HepG2 (cell line): ENCODE results near the gene C1QTNF5. TPM values are rescaled to one million over a fixed set of nuclear protein-coding genes. Genes with fewer than 3 reads are reported as not detected.

Experiments used
- ATAC-seq: fragments of 200-7000 bp; cut with Tn5 transposase; 3 replicates; pipeline ENCODE4 v1.9.1; 2020; ENCODE audit warnings: mild to moderate bottlenecking, moderate library complexity
- BruUV-seq: library from RNA; stranded (reverse); fragments of 400-500 nt; replicated peaks from 2 replicates; lab custom pipeline; 2021; lab: Mats Ljungman, UMichigan
- CTCF ChIA-PET: fragments of 300-600 bp; formaldehyde crosslinking; extraction: SDS; loops from one replicate; lab custom pipeline; 2021; ENCODE audit warnings: low total read pairs, inconsistent platforms, low intra/inter-chr PET ratio; lab: Yijun Ruan, JAX
- POLR2A ChIA-PET: fragments of 350-600 bp; sonication (Branson Sonifier 250); formaldehyde crosslinking; loops from one replicate; lab custom pipeline; 2020; ENCODE audit warnings: antibody characterized with exemption, inconsistent platforms; lab: Yijun Ruan, JAX
- DNase-seq: peaks from one replicate; pipeline ENCODE4 v3.0.0-alpha.2; 2015; ENCODE audit warnings: low spot score
- FAIRE-seq: peaks from 3 replicates; lab custom pipeline; 2011; peaks lifted over from hg19 to GRCh38; lab: Jason Lieb, UNC
- H2AFZ ChIP-seq: one replicate; pipeline ENCODE4 v1.6.1; 2011; ENCODE audit warnings: low read length, inconsistent platforms
- H3K27ac ChIP-seq: fragments of 300-600 bp; 3 replicates; pipeline ENCODE4 v1.8.0; 2011; ENCODE audit warnings: mixed run types, mild to moderate bottlenecking, mixed read lengths, low read length, inconsistent platforms; ENCODE audit not compliant: insufficient read depth; ENCODE audit errors: extremely low read length
- H3K27me3 ChIP-seq, 2 experiments: fragments of 200-600 bp in 1 of 2; 2 replicates in 1 of 2; 3 replicates in 1 of 2; pipeline versions ENCODE4 v1.6.0 to v1.8.0; 2011; ENCODE audit warnings: low read length in 2 of 2, mild to moderate bottlenecking in 2 of 2, moderate library complexity in 2 of 2, inconsistent platforms in 1 of 2; ENCODE audit not compliant: insufficient read depth in 2 of 2, control insufficient read depth in 1 of 2
- H3K36me3 ChIP-seq, 2 experiments: fragments of 200-600 bp in 1 of 2; replicated peaks in 1 of 2; 2 replicates in 1 of 2; 3 replicates in 1 of 2; pipeline versions ENCODE4 v1.5.1 to v1.8.0; 2011; ENCODE audit warnings: low read length in 2 of 2, inconsistent platforms in 1 of 2; ENCODE audit not compliant: insufficient read depth in 2 of 2, control insufficient read depth in 1 of 2
- H3K4me1 ChIP-seq: 2 replicates; pipeline ENCODE4 v1.5.1; 2012; ENCODE audit warnings: low read length, inconsistent platforms; ENCODE audit not compliant: insufficient read depth
- H3K4me2 ChIP-seq: 2 replicates; pipeline ENCODE4 v1.6.0; 2011; ENCODE audit warnings: low read depth, low read length, inconsistent platforms
- H3K4me3 ChIP-seq, 3 experiments: fragments of 200-600 bp in 1 of 3; sonication (generic), shearing (Covaris generic) in 1 of 3; replicated peaks in 1 of 3; 2 replicates each; pipeline ENCODE4 v1.5.1; 2011 to 2016; ENCODE audit warnings: low read length in 3 of 3, inconsistent platforms in 2 of 3, low read depth in 2 of 3, mild to moderate bottlenecking in 2 of 3, control low read depth in 1 of 3, mixed read lengths in 1 of 3; ENCODE audit not compliant: insufficient read depth in 1 of 3
- H3K79me2 ChIP-seq: one replicate; pipeline ENCODE4 v1.6.1; 2011; ENCODE audit warnings: low read length, inconsistent platforms; ENCODE audit not compliant: insufficient read depth
- H3K9ac ChIP-seq: 2 replicates; pipeline ENCODE4 v1.6.0; 2011; ENCODE audit warnings: mild to moderate bottlenecking, low read depth, low read length, inconsistent platforms; ENCODE audit not compliant: insufficient read depth
- H3K9me3 ChIP-seq: 2 replicates; pipeline ENCODE4 v1.5.1; 2012; ENCODE audit warnings: mild to moderate bottlenecking, low read length
- H4K20me1 ChIP-seq: 2 replicates; pipeline ENCODE4 v1.6.0; 2011; ENCODE audit warnings: inconsistent platforms, mild to moderate bottlenecking, low read length, moderate library complexity; ENCODE audit not compliant: insufficient read depth
- BRD4 ChIP-seq: sonication (generic); formaldehyde crosslinking; IDR thresholded peaks from 2 replicates; pipeline ENCODE4 v1.4.0; 2020; ENCODE audit warnings: missing genetic modification reagents
- ELF3 ChIP-seq: IDR thresholded peaks from 2 replicates; pipeline ENCODE4 v1.6.1; 2016; ENCODE audit warnings: missing genetic modification reagents, missing compliant biosample characterization
- HNRNPL ChIP-seq: fragments of 200-400 bp; formaldehyde crosslinking; IDR thresholded peaks from 2 replicates; pipeline ENCODE4 v1.6.1; 2017; ENCODE audit warnings: mild to moderate bottlenecking, low read depth, low read length
- SKIL ChIP-seq: sonication (generic); formaldehyde crosslinking; IDR thresholded peaks from 2 replicates; pipeline ENCODE4 v1.8.0; 2022; ENCODE audit warnings: missing genetic modification reagents, mild to moderate bottlenecking, moderate library complexity, borderline replicate concordance
- STAT6 ChIP-seq: sonication (generic); formaldehyde crosslinking; IDR thresholded peaks from 2 replicates; pipeline ENCODE4 v1.4.0; 2020; ENCODE audit warnings: missing genetic modification reagents, mild to moderate bottlenecking, borderline replicate concordance
- TFAP4 ChIP-seq: sonication (generic); IDR thresholded peaks from 2 replicates; pipeline ENCODE4 v1.6.1; 2016; ENCODE audit warnings: low read depth, borderline replicate concordance
- ZFP36 ChIP-seq: fragments of 150-350 bp; IDR thresholded peaks from 2 replicates; pipeline ENCODE4 v1.6.1; 2018; ENCODE audit warnings: borderline replicate concordance, low read length, low read depth; ENCODE audit not compliant: partially characterized antibody
- ZFP62 ChIP-seq: sonication (generic); formaldehyde crosslinking; IDR thresholded peaks from 2 replicates; pipeline ENCODE4 v1.4.0; 2020; ENCODE audit warnings: missing genetic modification reagents
- ZNF256 ChIP-seq: sonication (generic); formaldehyde crosslinking; conservative IDR thresholded peaks from 2 replicates; pipeline ENCODE4 v1.4.0; 2020; ENCODE audit warnings: missing genetic modification reagents
- ZNF772 ChIP-seq: sonication (generic); formaldehyde crosslinking; IDR thresholded peaks from 2 replicates; pipeline ENCODE4 v1.5.0; 2020; ENCODE audit warnings: mild to moderate bottlenecking, missing genetic modification reagents
- WGBS: methylation state at CpG from one replicate; pipeline ENCODE4 v1.1.6; 2017; ENCODE audit warnings: low lambda C conversion rate; 5-methylcytosine and 5-hydroxymethylcytosine counted together
- in situ Hi-C: cut with HindIII; loops from 2 replicates; pipeline ENCODE4 v1.10.0; 2017; ENCODE audit warnings: low pct_unique_long_range_greater_than_20kb; ENCODE audit not compliant: extremely low pct_ligation_motif_present
- intact Hi-C: fragments of 100-400 bp; cut with micrococcal nuclease; formaldehyde crosslinking; loops from one replicate; pipeline ENCODE4 v1.10.0; 2022; ENCODE audit not compliant: unreplicated experiment
- polyA plus RNA-seq, 8 experiments: library from polyadenylated mRNA; depleted of rRNA in 3 of 8; stranded (reverse) in 7 of 8; unstranded in 1 of 8; fragments of >200 nt; fragmentation: Illumina TruSeq in 4 of 8; extraction: Trizol in 4 of 8; gene quantifications; 2 replicates each; pipeline versions ENCODE4 v1.2.1 to v1.2.3, GENCODE V29; 2011 to 2016; ENCODE audit warnings: low read depth in 4 of 8, missing spikeins in 1 of 8, mixed read lengths in 1 of 8; ENCODE audit not compliant: insufficient read depth in 1 of 8
- total RNA-seq, 5 experiments: library from RNA; depleted of rRNA; stranded (reverse); fragments of >200 nt; fragmentation: Illumina TruSeq; extraction: Trizol; gene quantifications; 2 replicates each; pipeline ENCODE4 v1.2.3, GENCODE V29; 2016; ENCODE audit warnings: low read depth in 1 of 5

Gene C1QTNF5
- total and polyA plus RNA-seq, 2 of the 13 experiments (the other 11 are each of a cell fraction or from before 2014, with no cell fraction given) = 0.86 to 1.2 TPM

GRCh38 chr11:119344291-119345010 is 3.8 kb upstream of the C1QTNF5 start:
- no peak overlapping the region for H3K4me3 ChIP-seq
- no peak for DNase-seq
- no peak for FAIRE-seq
- intact Hi-C loops (no loop called here), in situ Hi-C loops (no loop called here)
- ChIA-PET CTCF (no interaction called here), POLR2A (interaction anchor here (1.1 kb wide), 1 partner anchor 32 kb away, joined by 3 read pairs; no protein-coding TSS in a partner anchor)
- H3K27me3 ChIP-seq = peaks cover 2 to 56% of the 10 kb centered on the region in 2 experiments; a peak in 4 of 5 replicates
- BruUV-seq = no TSS peak
- 83% methylated on average over 3 of the region's 14 CpGs for WGBS
- H3K79me2 ChIP-seq = no peaks in the 10 kb centered on the region
- no peaks in the 10 kb centered on the region for H3K9me3 ChIP-seq
- no peak overlapping the region for H3K4me2 ChIP-seq
- ATAC-seq = no peak
- no peak overlapping the region for H2AFZ ChIP-seq
- H3K27ac ChIP-seq = no peak overlapping the region
- H3K9ac ChIP-seq = no peak overlapping the region
- H3K4me1 ChIP-seq = peaks cover 32% of the 10 kb centered on the region
- H4K20me1 ChIP-seq = no peaks in the 10 kb centered on the region
- TF ChIP-seq ZNF772 (no peak), ZFP62 (CRISPR knock-in tag) (no peak), HNRNPL (0 out of 2 replicates have a peak, but pooled peaks have one; percentile 22), ZFP36 (no peak)
- no peaks in the 10 kb centered on the region for H3K36me3 ChIP-seq

GRCh38 chr11:119343726-119344125 is 3.0 kb upstream of the C1QTNF5 start:
- H3K4me3 ChIP-seq = no peak overlapping the region
- ATAC-seq (no peak), FAIRE-seq (no peak), DNase-seq (no peak)
- H3K27me3 ChIP-seq = peaks cover 2 to 56% of the 10 kb centered on the region in 2 experiments; a peak in 4 of 5 replicates
- no TSS peak for BruUV-seq
- CTCF ChIA-PET = no interaction called here
- 50% methylated on average over 7 of the region's 7 CpGs for whole genome bisulfite sequencing
- H3K9me3 ChIP-seq = no peaks in the 10 kb centered on the region
- in situ Hi-C loops = no loop called here
- no peaks in the 10 kb centered on the region for H4K20me1 ChIP-seq
- H3K36me3 ChIP-seq = no peaks in the 10 kb centered on the region
- no peak overlapping the region for H3K27ac ChIP-seq
- no peaks in the 10 kb centered on the region for H3K79me2 ChIP-seq
- intact Hi-C loops = no loop called here
- POLR2A ChIA-PET = interaction anchor here (1.8 kb wide), 1 partner anchor 25 kb away, joined by 4 read pairs; no protein-coding TSS in a partner anchor
- H3K4me1 ChIP-seq = peaks cover 33% of the 10 kb centered on the region
- H3K9ac ChIP-seq = no peak overlapping the region
- H2AFZ ChIP-seq = no peak overlapping the region
- H3K4me2 ChIP-seq = no peak overlapping the region
- TF ChIP-seq ELF3 (CRISPR knock-in tag) (no peak), TFAP4 (no peak), ZNF256 (CRISPR knock-in tag) (no peak), STAT6 (CRISPR knock-in tag) (no peak), BRD4 (CRISPR knock-in tag) (no peak), SKIL (CRISPR knock-in tag) (no peak)
